22Rv1 (cell line): Measurements from ENCODE around the gene GAN.

Experiments used
- H3K27ac ChIP-seq: fragments of 450-650 bp; 2 replicates; pipeline ENCODE4 v1.5.1; 2017
- CTCF ChIP-seq: fragments of 450-650 bp; IDR thresholded peaks from 2 replicates; pipeline ENCODE4 v1.5.1; 2017; ENCODE audit warnings: mild to moderate bottlenecking
- ZFX ChIP-seq: fragments of 450-650 bp; IDR thresholded peaks from 2 replicates; pipeline ENCODE4 v1.6.1; 2017; ENCODE audit warnings: antibody characterized with exemption, borderline replicate concordance

GAN gene

GRCh38 chr16:81353895-81354294 is 39.1 kb downstream of the GAN start:
- no peak for TF ChIP-seq CTCF
- TF ChIP-seq ZFX: no peak
- H3K27ac ChIP-seq: no peak overlapping the region

GRCh38 chr16:81357711-81358260 is 43.0 kb downstream of the GAN start:
- H3K27ac ChIP-seq: no peak overlapping the region
- TF ChIP-seq CTCF: no peak
- TF ChIP-seq ZFX: no peak

GRCh38 chr16:81358860-81359259 is 44.1 kb downstream of the GAN start:
- TF ChIP-seq ZFX: no peak
- H3K27ac ChIP-seq: no peak overlapping the region

- H3K27ac ChIP-seq: no peak overlapping the region
- TF ChIP-seq CTCF (no peak), ZFX (no peak)
These were observed 45.4 kb downstream of the GAN start for GRCh38 chr16:81360135-81360534.

- H3K27ac ChIP-seq: no peak overlapping the region
- TF ChIP-seq ZFX (no peak), CTCF (no peak)
These were observed 51.0 kb downstream of the GAN start for GRCh38 chr16:81365731-81366130.

- no peak overlapping the region for H3K27ac ChIP-seq
- TF ChIP-seq CTCF (peak; percentile 76), ZFX (no peak)
These were observed 51.7 kb downstream of the GAN start for GRCh38 chr16:81366316-81366932.

GRCh38 chr16:81367821-81368220 is 53.1 kb downstream of the GAN start:
- H3K27ac ChIP-seq: no peak overlapping the region
- TF ChIP-seq CTCF: no peak
